Mammary epithelial cell (primary cell): ENCODE measurements around the gene CEP55.

Source experiments
- EZH2 ChIP-seq: IDR thresholded peaks from 2 replicates; pipeline ENCODE4 v1.6.1; 2012; ENCODE audit warnings: low read length, inconsistent platforms, borderline replicate concordance
- TF ChIP-seq, protein P1 (sequence below), 2 donors: IDR thresholded peaks in 1 of 2; conservative IDR thresholded peaks in 1 of 2; 2 replicates each; pipeline ENCODE4 v1.5.1; 2011 to 2012; ENCODE audit warnings: inconsistent platforms in 2 of 2, low read length in 2 of 2, mild to moderate bottlenecking in 2 of 2, control low read depth in 1 of 2, low read depth in 1 of 2; ENCODE audit not compliant: insufficient read depth in 1 of 2; ENCODE audit errors: extremely low read depth in 1 of 2

DNA sequence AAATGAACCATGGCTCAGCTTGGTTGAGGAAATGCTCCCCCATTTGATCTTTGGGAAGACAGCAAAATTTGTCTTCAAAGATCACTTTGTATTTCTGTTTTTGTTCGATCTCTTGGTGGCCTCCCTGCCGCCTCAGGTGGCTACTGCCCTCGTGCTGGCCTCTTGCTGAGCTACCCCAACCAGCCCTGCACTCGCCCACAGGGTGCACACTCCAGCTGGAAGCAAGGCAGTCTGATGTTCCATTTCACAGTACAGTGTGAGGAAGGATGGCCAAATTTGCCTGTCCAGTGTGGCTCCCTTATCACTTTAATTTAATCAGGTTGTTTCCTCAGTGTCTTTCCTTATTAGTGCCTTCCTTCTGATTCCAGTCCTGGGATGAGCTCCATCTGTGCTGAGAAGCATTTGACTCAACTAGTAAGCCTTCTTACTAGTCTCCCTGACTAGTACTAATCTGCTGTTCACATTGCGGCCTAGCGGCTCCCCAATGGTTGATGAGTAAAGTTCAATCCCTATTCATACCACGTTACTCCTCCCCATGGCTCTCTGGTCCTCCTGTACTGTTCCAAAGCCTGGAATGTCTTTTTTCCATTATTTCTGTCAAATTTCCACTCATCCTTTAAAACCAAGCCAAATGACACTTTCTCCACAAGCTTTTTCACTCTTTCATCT lies 22.5 kb upstream of the CEP55 start:
- TF ChIP-seq, protein P1, sequence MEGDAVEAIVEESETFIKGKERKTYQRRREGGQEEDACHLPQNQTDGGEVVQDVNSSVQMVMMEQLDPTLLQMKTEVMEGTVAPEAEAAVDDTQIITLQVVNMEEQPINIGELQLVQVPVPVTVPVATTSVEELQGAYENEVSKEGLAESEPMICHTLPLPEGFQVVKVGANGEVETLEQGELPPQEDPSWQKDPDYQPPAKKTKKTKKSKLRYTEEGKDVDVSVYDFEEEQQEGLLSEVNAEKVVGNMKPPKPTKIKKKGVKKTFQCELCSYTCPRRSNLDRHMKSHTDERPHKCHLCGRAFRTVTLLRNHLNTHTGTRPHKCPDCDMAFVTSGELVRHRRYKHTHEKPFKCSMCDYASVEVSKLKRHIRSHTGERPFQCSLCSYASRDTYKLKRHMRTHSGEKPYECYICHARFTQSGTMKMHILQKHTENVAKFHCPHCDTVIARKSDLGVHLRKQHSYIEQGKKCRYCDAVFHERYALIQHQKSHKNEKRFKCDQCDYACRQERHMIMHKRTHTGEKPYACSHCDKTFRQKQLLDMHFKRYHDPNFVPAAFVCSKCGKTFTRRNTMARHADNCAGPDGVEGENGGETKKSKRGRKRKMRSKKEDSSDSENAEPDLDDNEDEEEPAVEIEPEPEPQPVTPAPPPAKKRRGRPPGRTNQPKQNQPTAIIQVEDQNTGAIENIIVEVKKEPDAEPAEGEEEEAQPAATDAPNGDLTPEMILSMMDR (conservative IDR thresholded peaks at IDR 0.05 in 1 of 2, IDR thresholded peaks at IDR 0.05 in 1 of 2; ENCODE audit: extremely low read depth in 1 of 2, insufficient read depth in 1 of 2, low read depth in 1 of 2, low read length in 2 of 2) = no peak
- TF ChIP-seq EZH2 = no peak
